NCI-H2196 treated with DMSO at 0.1 percent for 48 hours (cell line): ENCODE data around the gene TGFBR3.
"Not testable (repeated sequence)": the region's sequence is repeated elsewhere in the genome, so short reads cannot be mapped to it uniquely, and the experiment has no call there.

Experiments used
- DNase-seq: peaks from one replicate; lab custom pipeline; 2025; ENCODE audit not compliant: unreplicated experiment; lab: John Stamatoyannopoulos, UW

The TGFBR3 gene

GRCh38 chr1:91697416-91697815 lies 188.5 kb downstream of the TGFBR3 start:
- DNase-seq = no peak

- no peak for DNase-seq
Observed at GRCh38 chr1:91696321-91696720, 189.6 kb downstream of the TGFBR3 start.

- no peak for DNase-seq
Observed at GRCh38 chr1:91693557-91693956, 192.4 kb downstream of the TGFBR3 start.

- DNase-seq = no peak
Observed at GRCh38 chr1:91691525-91691924, 194.4 kb downstream of the TGFBR3 start.

- DNase-seq = no peak
Observed at GRCh38 chr1:91689641-91690481, 196.1 kb downstream of the TGFBR3 start.

- DNase-seq = no peak
Observed at GRCh38 chr1:91687452-91687851, 198.5 kb downstream of the TGFBR3 start.

GRCh38 chr1:91685994-91686393 lies 200.0 kb downstream of the TGFBR3 start:
- DNase-seq = peak; percentile 31

GRCh38 chr1:91684481-91685196 lies 201.3 kb downstream of the TGFBR3 start:
- DNase-seq = no peak

GRCh38 chr1:91683598-91683951 lies 202.4 kb downstream of the TGFBR3 start:
- no peak for DNase-seq

GRCh38 chr1:91682882-91683597 lies 202.9 kb downstream of the TGFBR3 start:
- no peak for DNase-seq

- no peak for DNase-seq
Observed at GRCh38 chr1:91680556-91681155, 205.3 kb downstream of the TGFBR3 start.

GRCh38 chr1:91679446-91679845 lies 206.5 kb downstream of the TGFBR3 start:
- no peak for DNase-seq

GRCh38 chr1:91676030-91676429 lies 209.9 kb downstream of the TGFBR3 start:
- no peak for DNase-seq

GRCh38 chr1:91674107-91674506 lies 211.8 kb downstream of the TGFBR3 start:
- no peak for DNase-seq

- no peak for DNase-seq
Observed at GRCh38 chr1:91673613-91674012, 212.3 kb downstream of the TGFBR3 start.

GRCh38 chr1:91672601-91673161 lies 213.3 kb downstream of the TGFBR3 start:
- no peak for DNase-seq

GRCh38 chr1:91670781-91671180 lies 215.2 kb downstream of the TGFBR3 start:
- DNase-seq = no peak

- no peak for DNase-seq
Observed at GRCh38 chr1:91669584-91670350, 216.2 kb downstream of the TGFBR3 start.

GRCh38 chr1:91666651-91667050 lies 219.3 kb downstream of the TGFBR3 start:
- DNase-seq = not testable (repeated sequence)

- DNase-seq = no peak
Observed at GRCh38 chr1:91661121-91661520, 224.8 kb downstream of the TGFBR3 start.
